Suprapubic skin (tissue), 4 donors: ENCODE measurements around the gene GLB1L2. TPM values are rescaled to one million over a fixed set of nuclear protein-coding genes. Genes with fewer than 3 reads are reported as not detected.
"Not testable (repeated sequence)": the region's sequence is repeated elsewhere in the genome, so short reads cannot be mapped to it uniquely, and the experiment has no call there.

Experiments used
- DNase-seq, 2 donors: peaks; one replicate each; pipeline ENCODE4 v3.0.0-alpha.2; 2019; ENCODE audit warnings: low spot score in 2 of 2
- H3K27ac ChIP-seq: fragments of 200-600 bp; sonication (generic); one replicate; pipeline ENCODE4 v1.5.1; 2019
- H3K27me3 ChIP-seq: fragments of 200-600 bp; sonication (generic); one replicate; pipeline ENCODE4 v1.5.1; 2019
- H3K36me3 ChIP-seq: fragments of 200-600 bp; sonication (generic); one replicate; pipeline ENCODE4 v1.5.1; 2019
- H3K4me1 ChIP-seq: fragments of 200-600 bp; sonication (generic); one replicate; pipeline ENCODE4 v1.5.1; 2019
- H3K4me3 ChIP-seq: fragments of 200-600 bp; sonication (generic); one replicate; pipeline ENCODE4 v1.5.1; 2019; ENCODE audit warnings: mild to moderate bottlenecking
- H3K9me3 ChIP-seq: fragments of 200-600 bp; sonication (generic); one replicate; pipeline ENCODE4 v1.5.1; 2019
- EP300 ChIP-seq: sonication (generic); formaldehyde crosslinking; IDR thresholded peaks from one replicate; pipeline ENCODE4 v1.6.1; 2017; ENCODE audit warnings: antibody characterized with exemption
- POLR2A ChIP-seq, 2 donors: fragments of 450-650 bp; IDR thresholded peaks; one replicate each; pipeline ENCODE4 v1.6.1; 2017; ENCODE audit warnings: antibody characterized with exemption in 2 of 2, mild to moderate bottlenecking in 2 of 2, moderate library complexity in 2 of 2
- POLR2AphosphoS5 ChIP-seq, 3 donors: sonication (generic); formaldehyde crosslinking; IDR thresholded peaks; one replicate each; pipeline ENCODE4 v1.6.1; 2017; ENCODE audit warnings: antibody characterized with exemption in 3 of 3
- WGBS: methylation state at CpG from one replicate; pipeline ENCODE4 v1.1.5; 2018; 5-methylcytosine and 5-hydroxymethylcytosine counted together
- total RNA-seq, 4 donors: library from RNA; depleted of rRNA; stranded (reverse); fragments of >200 nt; gene quantifications; one replicate each; pipeline ENCODE4 v1.1.0, GENCODE V29; 2016
- TF ChIP-seq, protein P1 (sequence below), 2 donors: fragments of 200-600 bp in 1 of 2; fragments of 450-650 bp in 1 of 2; sonication (generic) in 1 of 2; IDR thresholded peaks; one replicate each; pipeline ENCODE4 v1.5.1; 2016 to 2019; ENCODE audit warnings: antibody characterized with exemption in 2 of 2, mild to moderate bottlenecking in 1 of 2, moderate library complexity in 1 of 2

Gene GLB1L2, protein sequence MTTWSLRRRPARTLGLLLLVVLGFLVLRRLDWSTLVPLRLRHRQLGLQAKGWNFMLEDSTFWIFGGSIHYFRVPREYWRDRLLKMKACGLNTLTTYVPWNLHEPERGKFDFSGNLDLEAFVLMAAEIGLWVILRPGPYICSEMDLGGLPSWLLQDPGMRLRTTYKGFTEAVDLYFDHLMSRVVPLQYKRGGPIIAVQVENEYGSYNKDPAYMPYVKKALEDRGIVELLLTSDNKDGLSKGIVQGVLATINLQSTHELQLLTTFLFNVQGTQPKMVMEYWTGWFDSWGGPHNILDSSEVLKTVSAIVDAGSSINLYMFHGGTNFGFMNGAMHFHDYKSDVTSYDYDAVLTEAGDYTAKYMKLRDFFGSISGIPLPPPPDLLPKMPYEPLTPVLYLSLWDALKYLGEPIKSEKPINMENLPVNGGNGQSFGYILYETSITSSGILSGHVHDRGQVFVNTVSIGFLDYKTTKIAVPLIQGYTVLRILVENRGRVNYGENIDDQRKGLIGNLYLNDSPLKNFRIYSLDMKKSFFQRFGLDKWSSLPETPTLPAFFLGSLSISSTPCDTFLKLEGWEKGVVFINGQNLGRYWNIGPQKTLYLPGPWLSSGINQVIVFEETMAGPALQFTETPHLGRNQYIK
- 10 to 100 TPM; 11.5 to 28.3 (median 21.8) TPM for total RNA-seq

DNA sequence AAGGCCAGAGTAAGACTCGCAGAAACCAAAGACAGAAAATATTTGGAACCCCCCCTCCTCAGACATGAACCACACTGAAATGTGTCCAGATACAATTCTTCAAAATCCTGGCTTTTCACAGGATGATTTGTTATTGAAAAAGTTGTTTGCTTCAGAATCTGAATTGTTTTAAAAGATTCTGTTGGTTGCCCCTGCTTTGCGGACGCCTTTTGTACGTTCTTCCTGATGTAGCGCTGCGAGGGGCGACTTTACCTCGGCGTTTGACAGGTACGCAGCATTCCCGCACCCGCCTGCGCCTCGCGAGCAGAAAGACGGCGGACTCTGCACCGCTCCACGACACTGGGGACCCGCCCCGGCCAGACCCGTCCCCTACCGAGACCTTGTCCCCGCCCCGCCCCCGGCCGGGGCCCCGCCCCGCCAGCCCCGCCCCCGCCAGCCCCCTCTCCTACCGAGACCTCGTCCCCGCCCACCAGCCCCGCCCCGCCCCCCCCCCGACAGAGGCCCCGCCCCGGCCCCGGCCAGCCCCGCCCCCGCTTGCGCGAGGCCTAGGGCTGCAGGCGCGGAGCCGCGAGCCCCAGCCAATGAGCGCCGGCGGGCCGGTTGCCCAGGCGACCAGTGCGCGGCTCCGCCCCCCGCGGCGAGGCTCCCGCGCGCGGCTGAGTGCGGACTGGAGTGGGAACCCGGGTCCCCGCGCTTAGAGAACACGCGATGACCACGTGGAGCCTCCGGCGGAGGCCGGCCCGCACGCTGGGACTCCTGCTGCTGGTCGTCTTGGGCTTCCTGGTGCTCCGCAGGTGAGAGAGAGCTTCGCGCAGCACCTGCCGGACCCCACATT, at the start of gene GLB1L2:
TSS of gene GLB1L2 (plus strand) at position 635 of the 835 bp plus-strand sequence. CDS start at position 709, 74 bp downstream.
- Histone ChIP-seq H3K4me3 (peak within 1 kb of the TSS; percentile 56), H3K36me3 (no peaks in the 10 kb centered on the region), H3K9me3 (no peaks in the 10 kb centered on the region), H3K27ac (no peak within 1 kb of the TSS), H3K27me3 (no peaks in the 10 kb centered on the region), H3K4me1 (peaks cover 22% of the 10 kb centered on the region)
- no peak for TF ChIP-seq EP300
- no peak for TF ChIP-seq POLR2AphosphoS5 (IDR thresholded peaks at IDR 0.05)
- TF ChIP-seq POLR2A (IDR thresholded peaks at IDR 0.05): no peak
- TF ChIP-seq, protein P1, sequence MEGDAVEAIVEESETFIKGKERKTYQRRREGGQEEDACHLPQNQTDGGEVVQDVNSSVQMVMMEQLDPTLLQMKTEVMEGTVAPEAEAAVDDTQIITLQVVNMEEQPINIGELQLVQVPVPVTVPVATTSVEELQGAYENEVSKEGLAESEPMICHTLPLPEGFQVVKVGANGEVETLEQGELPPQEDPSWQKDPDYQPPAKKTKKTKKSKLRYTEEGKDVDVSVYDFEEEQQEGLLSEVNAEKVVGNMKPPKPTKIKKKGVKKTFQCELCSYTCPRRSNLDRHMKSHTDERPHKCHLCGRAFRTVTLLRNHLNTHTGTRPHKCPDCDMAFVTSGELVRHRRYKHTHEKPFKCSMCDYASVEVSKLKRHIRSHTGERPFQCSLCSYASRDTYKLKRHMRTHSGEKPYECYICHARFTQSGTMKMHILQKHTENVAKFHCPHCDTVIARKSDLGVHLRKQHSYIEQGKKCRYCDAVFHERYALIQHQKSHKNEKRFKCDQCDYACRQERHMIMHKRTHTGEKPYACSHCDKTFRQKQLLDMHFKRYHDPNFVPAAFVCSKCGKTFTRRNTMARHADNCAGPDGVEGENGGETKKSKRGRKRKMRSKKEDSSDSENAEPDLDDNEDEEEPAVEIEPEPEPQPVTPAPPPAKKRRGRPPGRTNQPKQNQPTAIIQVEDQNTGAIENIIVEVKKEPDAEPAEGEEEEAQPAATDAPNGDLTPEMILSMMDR (IDR thresholded peaks at IDR 0.05): no peak
- DNase-seq: peak in 1 of 2 donors; percentile 85
- under 1% methylated on average over 15 of the region's 80 CpGs for WGBS

DNA sequence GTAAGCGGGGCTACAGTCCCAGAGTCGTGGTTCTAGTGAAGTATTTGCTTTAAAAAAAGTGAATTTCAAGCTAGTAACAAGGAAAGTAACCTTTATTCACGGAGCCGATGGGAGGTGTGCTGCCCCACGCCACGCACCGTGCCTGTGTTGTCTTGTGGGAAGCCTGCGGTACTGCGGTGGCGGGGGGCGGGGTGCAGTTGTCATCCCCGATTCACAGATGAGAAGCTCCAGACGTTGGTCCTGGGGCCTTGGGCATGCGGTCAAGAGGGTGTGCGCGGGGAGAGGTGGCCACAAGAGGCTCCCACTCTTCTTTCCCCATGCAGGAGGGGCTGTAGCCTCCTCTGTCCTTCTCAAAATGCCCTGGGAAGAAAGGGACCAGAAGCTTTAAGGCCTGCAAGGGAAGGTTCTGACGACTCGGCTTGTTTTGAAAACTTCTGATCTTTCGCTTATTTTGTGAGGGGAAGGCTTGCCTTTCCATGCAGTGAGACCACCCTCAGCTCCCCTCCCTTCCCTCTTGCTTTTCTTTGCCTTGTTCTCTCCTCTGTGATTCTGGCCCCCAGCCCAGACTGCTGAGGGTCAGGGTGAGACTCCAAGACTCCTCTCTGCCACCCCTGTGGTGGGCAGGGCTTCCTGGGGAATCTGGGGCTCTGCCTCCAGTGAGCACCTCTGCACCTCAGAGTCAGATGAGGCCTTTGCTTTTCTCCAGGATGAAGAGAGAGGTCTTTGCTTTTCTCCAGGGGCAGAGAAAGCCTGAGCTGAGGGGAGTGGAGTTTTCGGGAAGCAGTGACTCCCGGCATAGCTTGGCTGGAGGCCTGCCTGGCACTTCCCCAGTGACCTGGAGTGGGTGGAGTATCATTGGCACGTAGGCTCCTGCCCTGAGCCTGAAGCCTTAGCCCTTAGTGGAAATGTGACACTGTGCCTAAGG, 49.4 kb upstream of the GLB1L2 start:
- no peak overlapping the region for H3K4me3 ChIP-seq
- TF ChIP-seq, protein P1 (IDR thresholded peaks at IDR 0.05): no peak
- no peak for TF ChIP-seq POLR2AphosphoS5 (IDR thresholded peaks at IDR 0.05)
- no peak for TF ChIP-seq POLR2A (IDR thresholded peaks at IDR 0.05)
- no peak for TF ChIP-seq EP300
- no peaks in the 10 kb centered on the region for H3K36me3 ChIP-seq
- no peaks in the 10 kb centered on the region for H3K9me3 ChIP-seq
- 78% methylated on average over 20 of the region's 22 CpGs for WGBS
- DNase-seq: no peak
- H3K27ac ChIP-seq: no peak overlapping the region
- peaks cover 6% of the 10 kb centered on the region for H3K4me1 ChIP-seq
- peaks cover 16% of the 10 kb centered on the region for H3K27me3 ChIP-seq

DNA sequence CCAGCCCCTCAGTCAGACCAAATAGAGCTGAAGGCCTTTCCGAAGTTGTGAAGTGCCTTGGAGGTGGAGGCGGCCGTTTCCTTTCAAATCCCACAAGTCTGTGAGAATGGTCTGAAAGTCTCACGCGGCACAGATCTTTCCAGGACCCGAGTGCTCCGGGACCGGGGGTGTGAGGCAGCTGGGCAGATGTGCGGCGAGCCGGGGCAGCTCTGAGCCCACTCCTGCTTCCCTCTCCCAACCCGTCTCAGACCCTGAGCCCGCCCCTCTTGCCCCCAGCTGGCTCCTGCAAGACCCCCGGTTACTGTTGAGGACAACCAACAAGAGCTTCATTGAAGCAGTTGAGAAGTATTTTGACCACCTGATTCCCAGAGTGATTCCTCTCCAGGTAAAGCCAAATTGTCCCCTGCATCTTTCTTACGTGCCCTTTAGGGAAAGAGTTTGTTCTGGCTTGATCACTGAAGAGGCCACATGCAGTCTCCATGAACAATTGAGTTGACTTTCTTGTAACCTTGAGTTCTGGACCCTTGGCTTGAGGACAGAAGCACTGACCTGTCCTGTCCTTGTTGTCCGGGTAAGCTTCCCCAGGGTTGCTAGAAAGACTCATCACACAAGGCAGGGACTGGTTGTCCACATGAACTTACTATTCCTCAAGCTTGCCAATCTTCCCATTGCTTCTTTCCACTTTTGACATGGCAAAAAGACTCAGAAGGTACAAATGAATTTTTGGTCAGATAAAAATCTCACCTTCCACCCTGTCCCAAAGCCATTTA, 48.1 kb upstream of the GLB1L2 start:
- Histone ChIP-seq H3K4me3 (no peak overlapping the region), H3K27ac (no peak overlapping the region)
- no peak for DNase-seq

DNA sequence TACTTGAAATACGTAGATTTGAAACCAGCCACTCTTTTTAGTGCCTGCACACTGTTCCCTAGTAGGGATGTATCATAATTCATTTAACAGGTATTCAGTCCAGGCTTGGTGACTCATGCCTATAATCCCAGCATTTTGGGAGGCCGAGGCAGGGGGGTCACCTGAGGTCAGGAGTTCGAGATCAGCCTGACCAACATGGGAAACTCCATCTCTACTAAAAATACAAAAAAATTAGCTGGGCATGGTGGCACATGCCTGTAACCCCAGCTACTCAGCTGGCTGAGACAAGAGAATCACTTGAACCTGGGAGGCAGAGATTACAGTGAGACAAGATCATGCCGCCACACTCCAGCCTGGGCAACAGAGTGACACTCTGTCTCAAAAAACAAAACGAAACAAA, 47.4 kb upstream of the GLB1L2 start:
- H3K4me1 ChIP-seq, H3K27ac ChIP-seq, H3K27me3 ChIP-seq, H3K36me3 ChIP-seq, H3K4me3 ChIP-seq, DNase-seq, H3K9me3 ChIP-seq: not testable (repeated sequence)
- WGBS: 83% methylated on average over 5 of the region's 5 CpGs

More for the DNA sequence above, 48.1 kb upstream of the GLB1L2 start:
- Histone ChIP-seq H3K4me1 (peaks cover 6% of the 10 kb centered on the region), H3K36me3 (no peaks in the 10 kb centered on the region), H3K9me3 (no peaks in the 10 kb centered on the region), H3K27me3 (peaks cover 4% of the 10 kb centered on the region)
- TF ChIP-seq, protein P1 (IDR thresholded peaks at IDR 0.05): no peak
- no peak for TF ChIP-seq POLR2AphosphoS5 (IDR thresholded peaks at IDR 0.05)
- no peak for TF ChIP-seq EP300
- TF ChIP-seq POLR2A (IDR thresholded peaks at IDR 0.05): no peak
- WGBS: 93% methylated on average over 15 of the region's 16 CpGs
